Mononuclear cell (primary cell): ENCODE data around the gene FECH. TPM values are rescaled to one million over a fixed set of nuclear protein-coding genes. Genes with fewer than 3 reads are reported as not detected.
"Not testable (repeated sequence)": the region's sequence is repeated elsewhere in the genome, so short reads cannot be mapped to it uniquely, and the experiment has no call there.

Experiments used
- H3K27me3 ChIP-seq: 2 replicates; pipeline ENCODE4 v1.6.0; 2011; ENCODE audit warnings: low read length, control low read depth; ENCODE audit not compliant: insufficient read depth
- H3K4me1 ChIP-seq: 2 replicates; pipeline ENCODE4 v1.5.1; 2011; ENCODE audit warnings: mild to moderate bottlenecking, low read length, control low read depth; ENCODE audit not compliant: insufficient read depth
- H3K4me3 ChIP-seq: 2 replicates; pipeline ENCODE4 v1.5.1; 2011; ENCODE audit warnings: mild to moderate bottlenecking, low read length, moderate library complexity
- H3K9me3 ChIP-seq: 2 replicates; pipeline ENCODE4 v1.5.1; 2011; ENCODE audit warnings: low read depth, mild to moderate bottlenecking, control low read depth, low read length
- total RNA-seq: library from RNA; depleted of rRNA; stranded (reverse); fragments of >200 nt; gene quantifications from one replicate; pipeline ENCODE4 v1.2.3, GENCODE V29; 2012

The FECH gene
- total RNA-seq, 1 donor = 9.1 TPM

DNA sequence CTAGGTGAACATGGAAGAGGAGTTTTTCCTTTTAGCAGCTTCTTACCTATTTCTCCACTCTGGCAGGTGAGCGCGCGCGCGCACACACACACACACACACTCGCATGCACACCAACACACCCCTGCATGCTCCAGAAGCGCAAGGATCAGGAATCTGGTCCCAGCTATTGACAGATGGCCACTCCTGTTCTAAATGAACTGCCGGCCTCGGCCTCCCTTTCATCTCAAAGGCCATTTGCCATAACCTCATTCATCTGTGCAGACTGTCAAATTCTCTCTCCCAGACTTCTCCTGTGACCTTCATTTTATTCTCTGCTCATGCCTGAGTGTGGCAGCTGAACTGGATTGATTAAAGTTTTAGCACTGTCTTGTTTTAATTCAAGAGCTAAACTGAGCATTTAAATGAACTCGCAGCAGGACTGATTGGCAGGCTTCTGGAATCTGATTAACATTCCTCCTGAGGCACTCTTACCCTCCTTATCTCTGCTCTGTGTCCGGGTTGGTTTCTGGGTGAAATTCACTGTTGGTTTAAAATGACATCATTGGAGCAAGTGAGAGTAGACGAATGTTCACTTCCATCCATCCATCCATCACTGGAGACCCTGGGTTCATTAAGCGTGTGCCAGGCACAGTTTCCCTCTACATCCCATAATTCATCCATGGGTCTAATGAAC is 58.8 kb downstream of the FECH start:
- H3K9me3 ChIP-seq = no peaks in the 10 kb centered on the region
- peaks cover 24% of the 10 kb centered on the region for H3K4me1 ChIP-seq
- no peaks in the 10 kb centered on the region for H3K27me3 ChIP-seq
- no peak overlapping the region for H3K4me3 ChIP-seq

DNA sequence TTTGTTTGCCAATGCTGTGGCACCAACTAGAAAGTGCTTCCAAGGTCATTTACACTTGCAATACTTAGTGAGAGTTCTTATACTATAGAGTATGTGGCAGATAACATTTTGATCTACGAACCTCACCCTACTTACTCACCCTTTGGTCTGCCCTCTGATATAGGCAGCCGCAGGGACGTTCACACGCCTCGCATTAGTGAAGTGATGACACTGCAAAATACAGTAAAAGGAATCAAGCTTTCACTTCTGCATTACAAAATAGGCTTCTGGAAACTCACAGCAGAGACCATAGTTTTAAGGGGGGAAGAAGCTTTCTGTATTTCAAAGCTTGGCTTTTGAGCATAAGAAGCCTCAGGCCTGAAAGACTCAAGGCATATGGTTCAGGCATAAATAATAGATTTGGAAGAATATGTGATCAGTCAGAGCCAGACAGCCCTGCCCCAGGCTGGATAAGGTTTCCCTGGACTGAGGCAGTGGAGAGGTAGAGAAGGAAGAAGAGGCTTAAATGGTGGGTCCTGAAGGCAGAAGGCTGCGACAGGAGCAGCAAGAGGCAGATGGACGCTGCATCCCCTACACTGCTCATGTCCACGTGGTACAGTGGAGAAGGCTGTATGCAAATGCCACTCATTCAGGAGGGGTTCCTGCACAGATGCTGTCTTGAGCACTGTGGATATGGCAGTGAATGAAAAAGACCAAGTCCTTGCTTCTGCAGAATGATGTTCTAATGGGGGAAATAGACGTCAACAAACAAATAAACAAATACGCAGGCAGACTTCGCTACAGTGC is 63.1 kb downstream of the FECH start:
- Histone ChIP-seq H3K9me3 (no peaks in the 10 kb centered on the region), H3K4me1 (peaks cover 27% of the 10 kb centered on the region), H3K4me3 (no peak overlapping the region), H3K27me3 (peaks cover 13% of the 10 kb centered on the region)

DNA sequence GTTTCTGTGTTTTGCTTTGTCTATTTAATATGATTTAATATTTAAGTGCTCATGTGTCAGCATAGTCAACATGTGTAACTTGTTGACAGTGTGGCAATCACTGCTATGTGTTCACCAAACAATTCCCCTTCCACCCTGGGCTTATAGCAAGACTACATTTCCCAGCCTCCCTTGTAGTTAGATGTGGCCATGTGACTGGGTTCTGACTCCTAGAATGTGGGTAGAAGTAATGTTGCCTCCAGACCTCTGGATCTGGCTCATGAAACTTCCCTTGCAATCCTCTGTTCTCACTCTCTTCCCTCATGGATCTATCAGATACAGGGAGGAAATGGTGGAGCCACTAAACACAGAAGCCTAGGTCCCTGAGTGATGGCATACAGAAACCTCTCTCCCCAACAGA is 64.2 kb downstream of the FECH start:
- H3K9me3 ChIP-seq, H3K4me3 ChIP-seq: not testable (repeated sequence)
- Histone ChIP-seq H3K27me3 (peaks cover 16% of the 10 kb centered on the region), H3K4me1 (peaks cover 27% of the 10 kb centered on the region)

DNA sequence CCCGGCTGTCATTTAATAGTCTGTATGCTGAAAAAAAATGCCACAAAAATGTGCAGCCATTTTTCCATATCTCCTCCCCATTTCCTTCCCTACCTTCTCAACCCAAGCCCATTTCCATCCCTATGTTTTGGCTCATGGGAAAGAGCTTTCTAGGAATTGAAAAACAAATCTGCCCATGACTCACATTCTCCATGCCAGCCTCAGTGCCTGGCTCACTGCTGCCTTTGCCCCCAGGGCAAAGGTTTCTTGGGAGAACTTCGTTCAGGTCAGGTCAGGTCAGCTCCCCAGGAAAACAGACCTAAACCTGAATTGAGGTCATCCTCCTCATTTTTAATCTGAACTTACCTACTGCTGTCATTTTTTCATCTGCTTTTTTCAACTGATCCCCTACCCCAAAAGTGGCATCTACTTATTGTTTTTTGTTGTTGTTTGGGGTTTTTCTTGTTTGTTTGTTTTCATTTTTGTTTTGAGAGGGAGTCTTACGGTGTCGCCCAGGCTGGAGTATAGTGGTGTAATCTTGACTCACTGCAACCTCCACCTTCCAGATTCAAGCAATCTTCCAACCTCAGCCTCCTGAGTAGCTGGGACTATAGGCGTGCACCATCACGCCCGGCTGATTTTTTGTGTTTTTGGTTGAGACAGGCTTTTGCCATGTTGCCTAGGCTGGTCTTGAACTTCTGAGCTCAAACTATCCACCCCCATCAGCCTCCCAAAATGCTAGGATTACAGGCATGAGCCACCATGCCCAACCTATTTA is 66.7 kb downstream of the FECH start:
- no peak overlapping the region for H3K4me3 ChIP-seq
- H3K9me3 ChIP-seq = no peaks in the 10 kb centered on the region
- peaks cover 23% of the 10 kb centered on the region for H3K4me1 ChIP-seq
- peaks cover 16% of the 10 kb centered on the region for H3K27me3 ChIP-seq

DNA sequence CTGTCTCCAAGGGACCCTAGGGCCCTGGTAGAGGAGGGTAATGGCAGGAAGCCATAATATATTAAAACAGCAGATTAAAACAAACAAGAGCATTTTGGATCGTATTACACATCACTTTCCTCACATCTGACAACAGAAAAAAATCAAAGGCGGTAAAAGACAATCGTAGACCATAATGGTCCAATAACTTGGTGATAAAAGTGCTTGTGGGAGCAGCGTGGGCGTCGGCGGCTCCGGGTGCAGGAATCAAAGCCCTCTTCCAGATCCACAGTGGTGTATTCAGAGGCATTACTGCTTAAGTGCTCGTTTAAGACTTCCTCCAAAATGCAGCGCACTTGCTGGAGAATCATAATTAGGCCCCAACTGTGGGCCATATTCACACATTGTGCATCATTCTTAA is 68.0 kb downstream of the FECH start:
- Histone ChIP-seq H3K4me1 (peaks cover 10% of the 10 kb centered on the region), H3K27me3 (peaks cover 16% of the 10 kb centered on the region), H3K9me3 (no peaks in the 10 kb centered on the region), H3K4me3 (no peak overlapping the region)

DNA sequence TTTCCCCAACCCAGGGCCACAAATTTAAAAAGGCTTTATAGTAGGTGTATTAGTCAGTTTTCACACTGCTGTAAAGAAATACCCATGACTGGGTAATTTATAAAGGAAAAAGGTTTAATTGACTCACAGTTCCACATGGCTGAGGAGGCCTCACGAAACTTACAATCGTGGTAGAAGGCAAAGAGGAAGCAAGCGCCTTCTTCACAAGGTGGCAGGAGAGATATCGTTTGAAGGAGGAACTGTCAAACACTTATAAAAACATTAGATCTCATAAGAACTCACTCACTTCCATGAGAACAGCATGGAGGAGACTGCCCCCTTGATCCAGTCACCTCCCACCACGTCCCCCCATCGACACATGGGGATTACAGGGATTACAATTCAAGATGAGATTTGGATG is 70.4 kb downstream of the FECH start:
- Histone ChIP-seq H3K4me1 (no peaks in the 10 kb centered on the region), H3K9me3 (no peaks in the 10 kb centered on the region), H3K4me3 (no peak overlapping the region), H3K27me3 (peaks cover 13% of the 10 kb centered on the region)

DNA sequence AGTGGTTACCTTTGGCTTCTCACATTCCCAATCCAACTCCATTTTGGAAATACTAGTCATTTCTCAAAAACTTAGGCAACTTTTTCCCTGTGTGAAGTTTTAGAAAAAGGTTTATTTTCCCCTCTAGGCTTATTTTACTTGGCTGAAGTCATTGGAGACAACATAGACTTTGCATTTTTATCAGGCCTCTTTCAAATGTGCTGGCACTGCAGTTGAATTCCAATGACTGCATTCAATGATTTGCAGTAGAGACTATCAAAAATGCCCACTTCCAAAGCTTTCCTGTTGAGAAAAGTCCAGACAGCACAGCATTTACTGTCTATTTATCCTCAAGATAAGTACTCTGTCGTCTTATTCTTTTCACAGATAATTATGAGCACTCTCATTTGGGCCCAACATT is 81.3 kb downstream of the FECH start:
- Histone ChIP-seq H3K4me3 (no peak overlapping the region), H3K27me3 (peaks cover 3% of the 10 kb centered on the region), H3K4me1 (no peaks in the 10 kb centered on the region), H3K9me3 (no peaks in the 10 kb centered on the region)

DNA sequence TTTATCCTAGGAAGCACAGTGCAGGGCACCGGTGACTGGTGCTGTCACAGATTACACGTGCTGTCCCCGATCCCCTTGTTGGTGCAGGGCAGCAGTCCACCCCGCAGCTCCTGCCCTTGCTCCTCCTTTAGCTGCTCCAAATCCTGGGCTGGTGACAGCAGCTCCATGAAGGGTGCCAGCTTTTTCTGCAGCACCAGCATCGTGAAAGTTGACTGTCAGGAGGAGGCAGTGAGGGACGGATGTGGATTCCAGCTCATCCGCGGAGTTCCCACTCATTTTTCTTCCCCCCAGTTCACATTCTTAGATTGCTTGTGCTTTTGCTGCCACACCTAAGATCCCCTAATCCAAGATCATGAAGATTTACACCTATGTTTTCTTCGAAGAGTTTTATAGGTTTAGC is 83.9 kb downstream of the FECH start:
- no peaks in the 10 kb centered on the region for H3K4me1 ChIP-seq

DNA sequence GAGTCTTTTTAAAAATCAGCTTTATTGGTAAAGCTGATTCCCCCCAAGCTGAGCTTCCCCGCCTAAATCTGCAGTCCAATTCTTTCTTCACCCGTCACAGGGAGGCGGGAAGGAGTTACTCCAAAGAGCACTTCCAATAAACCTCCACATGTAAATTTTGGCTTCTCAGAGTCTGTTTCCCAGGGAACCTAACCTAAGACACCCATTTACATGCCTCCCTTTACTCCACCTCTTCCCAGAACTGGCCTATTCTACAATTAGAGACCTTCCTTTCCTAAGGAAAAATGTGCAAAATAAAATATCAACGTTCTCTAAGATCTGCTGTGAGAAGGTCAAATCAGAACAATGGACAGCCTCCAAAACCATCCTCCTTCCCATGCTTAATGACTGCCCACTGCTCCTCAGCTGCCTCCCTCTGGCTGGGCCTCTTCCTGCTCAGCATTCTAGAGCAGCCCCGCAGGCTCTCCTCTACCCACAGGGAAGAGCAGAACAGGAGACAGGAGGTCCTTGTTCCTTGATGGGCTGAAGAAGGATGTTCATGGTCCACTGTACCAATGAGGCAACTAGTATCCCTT is 87.7 kb downstream of the FECH start:
- H3K4me1 ChIP-seq = no peaks in the 10 kb centered on the region
- H3K27me3 ChIP-seq = peaks cover 3% of the 10 kb centered on the region
- no peaks in the 10 kb centered on the region for H3K9me3 ChIP-seq
- no peak overlapping the region for H3K4me3 ChIP-seq

More for the DNA sequence above, 83.9 kb downstream of the FECH start:
- H3K27me3 ChIP-seq = peaks cover 5% of the 10 kb centered on the region
- no peak overlapping the region for H3K4me3 ChIP-seq
- H3K9me3 ChIP-seq = no peaks in the 10 kb centered on the region

Other genes starting within 250 kb of the FECH start
- not detected for gene ST8SIA3, start 234.1 kb downstream of the FECH start, total RNA-seq
- not detected for gene ONECUT2, start 151.3 kb downstream of the FECH start, total RNA-seq
- 104 TPM for gene NARS1, start 35.1 kb upstream of the FECH start, total RNA-seq
- gene ATP8B1, start 216.6 kb upstream of the FECH start, total RNA-seq = not detected